GM12878 (cell line): ENCODE results near the gene ALOXE3. TPM values are rescaled to one million over a fixed set of nuclear protein-coding genes. Genes with fewer than 3 reads are reported as not detected.

ENCODE experiments used
- ATAC-seq: fragments of 200-7000 bp; cut with Tn5 transposase; 3 replicates; pipeline ENCODE4 v1.9.1; 2020; ENCODE audit warnings: mild to moderate bottlenecking, moderate library complexity
- BruUV-seq: library from RNA; stranded (reverse); fragments of 400-500 nt; replicated peaks from 2 replicates; lab custom pipeline; 2021; lab: Mats Ljungman, UMichigan
- CTCF ChIA-PET: fragments of 300-600 bp; sonication (Branson Sonifier 250); formaldehyde crosslinking; extraction: SDS; loops from one replicate; lab custom pipeline; 2021; ENCODE audit warnings: inconsistent platforms; lab: Yijun Ruan, JAX
- POLR2A ChIA-PET: fragments of 350-600 bp; formaldehyde crosslinking; extraction: SDS; loops from one replicate; lab custom pipeline; 2021; ENCODE audit warnings: inconsistent platforms; lab: Charles Lee
- RAD21 ChIA-PET: fragments of 300-600 bp; sonication (Branson Sonifier 250); formaldehyde crosslinking; loops from one replicate; lab custom pipeline; 2023; ENCODE audit warnings: antibody characterized with exemption; ENCODE audit not compliant: unreplicated experiment; lab: Charles Lee
- SMC1A ChIA-PET: fragments of 300-600 bp; sonication (Branson Sonifier 250); formaldehyde crosslinking; loops from one replicate; lab custom pipeline; 2023; ENCODE audit not compliant: unreplicated experiment, uncharacterized antibody; lab: Charles Lee
- DNase-seq: peaks from one replicate; pipeline ENCODE4 v3.0.0-alpha.2; 2011; ENCODE audit warnings: low read depth, low spot score
- FAIRE-seq: peaks from 3 replicates; lab custom pipeline; 2011; peaks lifted over from hg19 to GRCh38; lab: Jason Lieb, UNC
- H2AFZ ChIP-seq: 2 replicates; pipeline ENCODE4 v1.6.0; 2011; ENCODE audit warnings: low read depth, low read length, control low read depth; ENCODE audit not compliant: control insufficient read depth
- H3K27ac ChIP-seq: 2 replicates; pipeline ENCODE4 v1.5.1; 2011; ENCODE audit warnings: control low read depth; ENCODE audit not compliant: control insufficient read depth, insufficient read depth
- H3K27me3 ChIP-seq, 2 experiments: replicated peaks in 1 of 2; 2 replicates each; pipeline versions ENCODE4 v1.6.0 to v1.6.1; 2011; ENCODE audit warnings: low read length in 1 of 2; ENCODE audit not compliant: control insufficient read depth in 2 of 2, insufficient read depth in 2 of 2
- H3K36me3 ChIP-seq, 2 experiments: 2 replicates each; pipeline ENCODE4 v1.5.1; 2011; ENCODE audit warnings: low read length in 1 of 2; ENCODE audit not compliant: control insufficient read depth in 2 of 2, insufficient read depth in 2 of 2
- H3K4me1 ChIP-seq: 2 replicates; pipeline ENCODE4 v1.6.1; 2011; ENCODE audit warnings: mild to moderate bottlenecking, low read length, moderate library complexity, mixed read lengths; ENCODE audit not compliant: control insufficient read depth, insufficient read depth
- H3K4me2 ChIP-seq: 2 replicates; pipeline ENCODE4 v1.6.0; 2011; ENCODE audit warnings: control low read depth; ENCODE audit not compliant: control insufficient read depth, insufficient read depth
- H3K4me3 ChIP-seq: fragments of 200-600 bp; sonication (generic); 2 replicates; pipeline ENCODE4 v1.5.1; 2016
- H3K79me2 ChIP-seq: 2 replicates; pipeline ENCODE4 v1.6.0; 2011; ENCODE audit warnings: low read length; ENCODE audit not compliant: control insufficient read depth, insufficient read depth
- H3K9ac ChIP-seq: 2 replicates; pipeline ENCODE4 v1.8.0; 2011; ENCODE audit warnings: low read length, control low read depth, mixed read lengths; ENCODE audit not compliant: control insufficient read depth, insufficient read depth
- H3K9me3 ChIP-seq: replicated peaks from 3 replicates; pipeline ENCODE4 v1.5.1; 2011; ENCODE audit warnings: mild to moderate bottlenecking, low read length; ENCODE audit not compliant: control insufficient read depth, insufficient read depth
- H4K20me1 ChIP-seq: 2 replicates; pipeline ENCODE4 v1.6.0; 2011; ENCODE audit not compliant: control insufficient read depth, insufficient read depth
- MEF2A ChIP-seq: IDR thresholded peaks from 2 replicates; pipeline ENCODE4 v1.6.1; 2011; ENCODE audit warnings: low read depth, mild to moderate bottlenecking, low read length, moderate library complexity; ENCODE audit not compliant: insufficient read depth
- NFIC ChIP-seq: IDR thresholded peaks from 2 replicates; pipeline ENCODE4 v1.6.1; 2012; ENCODE audit warnings: low read depth, mild to moderate bottlenecking, inconsistent platforms, low read length, moderate library complexity
- NFXL1 ChIP-seq: fragments of 450-650 bp; IDR thresholded peaks from 2 replicates; pipeline ENCODE4 v1.6.1; 2017; ENCODE audit warnings: antibody characterized with exemption, mild to moderate bottlenecking, borderline replicate concordance
- RAD21 ChIP-seq: IDR thresholded peaks from 2 replicates; pipeline ENCODE4 v1.6.1; 2011; ENCODE audit warnings: mild to moderate bottlenecking, low read depth, low read length, moderate library complexity; ENCODE audit not compliant: insufficient read depth
- SMAD5 ChIP-seq: IDR thresholded peaks from 2 replicates; pipeline ENCODE4 v1.6.1; 2016; ENCODE audit warnings: antibody characterized with exemption, low read depth
- SPI1 ChIP-seq: IDR thresholded peaks from 2 replicates; pipeline ENCODE4 v1.6.1; 2011; ENCODE audit warnings: low read depth, mild to moderate bottlenecking, low read length, moderate library complexity, borderline replicate concordance; ENCODE audit not compliant: insufficient read depth
- SRF ChIP-seq, 2 experiments: IDR thresholded peaks; 2 replicates each; pipeline ENCODE4 v1.6.1; 2011; ENCODE audit warnings: low read depth in 2 of 2, low read length in 2 of 2, mild to moderate bottlenecking in 1 of 2, moderate library complexity in 1 of 2
- TAF1 ChIP-seq: IDR thresholded peaks from 2 replicates; pipeline ENCODE4 v1.6.1; 2011; ENCODE audit warnings: mild to moderate bottlenecking, low read depth, low read length, borderline replicate concordance
- TCF12 ChIP-seq: IDR thresholded peaks from 2 replicates; pipeline ENCODE4 v1.6.1; 2011; ENCODE audit warnings: low read depth, mild to moderate bottlenecking, low read length
- TCF3 ChIP-seq: IDR thresholded peaks from 2 replicates; pipeline ENCODE4 v1.6.1; 2012; ENCODE audit warnings: low read depth, mild to moderate bottlenecking, low read length, borderline replicate concordance; ENCODE audit not compliant: insufficient read depth
- WGBS: methylation state at CpG from one replicate; pipeline ENCODE4 v1.1.6; 2016; ENCODE audit warnings: low lambda C conversion rate; ENCODE audit not compliant: insufficient replicate concordance, insufficient coverage; ENCODE audit errors: missing lambda C conversion rate; 5-methylcytosine and 5-hydroxymethylcytosine counted together
- in situ Hi-C: fragments of 300-500 bp; cut with MboI; formaldehyde crosslinking; loops from 9 replicates; pipeline ENCODE4 v1.14.3; 2018; ENCODE audit warnings: mixed read lengths
- intact Hi-C: fragments of 100-400 bp; cut with micrococcal nuclease; formaldehyde crosslinking; loops from one replicate; pipeline ENCODE4 v1.14.2; 2022; ENCODE audit not compliant: unreplicated experiment
- polyA plus RNA-seq, 11 experiments: library from polyadenylated mRNA; depleted of rRNA in 4 of 11; unstranded in 6 of 11; stranded (reverse) in 5 of 11; fragments of >200 nt; fragmentation: Nextera tagmentation in 4 of 11; fragmentation: Illumina TruSeq in 1 of 11; extraction: Ambion mirVana in 4 of 11; extraction: Trizol in 1 of 11; gene quantifications; 1 replicate in 1 of 11; 2 replicates in 10 of 11; pipeline versions ENCODE4 v1.2.1 to v1.2.3, GENCODE V29; 2011 to 2016; ENCODE audit warnings: inconsistent platforms in 2 of 11, missing spikeins in 2 of 11, low read depth in 1 of 11
- total RNA-seq, 4 experiments: library from RNA; depleted of rRNA in 3 of 4; stranded (reverse); fragments of >200 nt in 3 of 4; fragmentation: Illumina TruSeq in 1 of 4; extraction: Trizol in 1 of 4; gene quantifications; 2 replicates each; pipeline versions ENCODE4 v1.2.1 to v1.2.3, GENCODE V29; 2013 to 2021
- TF ChIP-seq, protein P1 (sequence below): fragments of 450-650 bp; IDR thresholded peaks from 2 replicates; pipeline ENCODE4 v1.6.1; 2017; ENCODE audit warnings: mild to moderate bottlenecking, moderate library complexity

Gene ALOXE3
- total and polyA plus RNA-seq, 10 of the 15 experiments (the other 5 are each of a cell fraction or from before 2014, with no cell fraction given), result 0.04 TPM; not detected in 9

- RAD21 ChIA-PET, result interaction anchor here (2.1 to 3.0 kb wide), 4 partner anchors 15 to 44 kb away, joined by 8 to 25 read pairs (median 16); partner anchors contain the start of gene ALOXE3
- no peak for ATAC-seq
- no peak overlapping the region for H3K4me2 ChIP-seq
- H3K9me3 ChIP-seq, result no peaks in the 10 kb centered on the region
- no peak for TF ChIP-seq SRF (IDR thresholded peaks at IDR 0.05; ENCODE audit: low read depth in 2 of 2, low read length in 2 of 2)
- no peak for TF ChIP-seq NFIC
- no peak for TF ChIP-seq TCF12
- TF ChIP-seq, all 136 proteins: peak for 0
- WGBS, result 60% methylated on average over 3 of the region's 3 CpGs
- no peak for DNase-seq
- peaks cover 10 to 20% of the 10 kb centered on the region in 2 experiments for H3K27me3 ChIP-seq
- no TSS peak for BruUV-seq
- H4K20me1 ChIP-seq, result no peaks in the 10 kb centered on the region
- no peak overlapping the region for H3K4me3 ChIP-seq
- no peaks in the 10 kb centered on the region for H3K79me2 ChIP-seq
- H3K36me3 ChIP-seq, result no peaks in the 10 kb centered on the region
- in situ Hi-C loops (loop anchor here (5.0 to 10.0 kb wide), 2 partner anchors 37 to 670 kb away; partner anchors contain the start of gene CCDC42), intact Hi-C loops (loop anchor here (10.0 kb wide), 1 partner anchor 670 kb away; the partner anchor contains the start of gene CCDC42)
- ChIA-PET SMC1A (interaction anchor here (1.3 to 4.7 kb wide), 5 partner anchors 14 to 226 kb away, joined by 3 to 37 read pairs (median 7); partner anchors contain the start of gene ALOXE3), CTCF (interaction anchor here (0.6 to 9.4 kb wide), 17 partner anchors 8 to 338 kb away, joined by 3 to 159 read pairs (median 8); partner anchors contain the start of gene ALOXE3), POLR2A (interaction anchor here (0.6 to 1.0 kb wide), 2 partner anchors 13 to 104 kb away, joined by 3 read pairs; no protein-coding TSS in a partner anchor)
- no peak overlapping the region for H3K9ac ChIP-seq
- peaks cover 4% of the 10 kb centered on the region; the same call in 1 of the 2 replicates for H3K4me1 ChIP-seq
- no peak for FAIRE-seq
- H3K27ac ChIP-seq, result no peak overlapping the region
- no peak overlapping the region for H2AFZ ChIP-seq
These were observed 43.2 kb downstream of the ALOXE3 start for GRCh38 chr17:8075081-8075480.

- peaks cover 10 to 20% of the 10 kb centered on the region in 2 experiments for H3K27me3 ChIP-seq
- TF ChIP-seq NFXL1 (no peak), MEF2A (no peak), TCF3 (no peak), SMAD5 (no peak), SPI1 (no peak), RAD21 (no peak), TAF1 (no peak)
- TF ChIP-seq, protein P1, sequence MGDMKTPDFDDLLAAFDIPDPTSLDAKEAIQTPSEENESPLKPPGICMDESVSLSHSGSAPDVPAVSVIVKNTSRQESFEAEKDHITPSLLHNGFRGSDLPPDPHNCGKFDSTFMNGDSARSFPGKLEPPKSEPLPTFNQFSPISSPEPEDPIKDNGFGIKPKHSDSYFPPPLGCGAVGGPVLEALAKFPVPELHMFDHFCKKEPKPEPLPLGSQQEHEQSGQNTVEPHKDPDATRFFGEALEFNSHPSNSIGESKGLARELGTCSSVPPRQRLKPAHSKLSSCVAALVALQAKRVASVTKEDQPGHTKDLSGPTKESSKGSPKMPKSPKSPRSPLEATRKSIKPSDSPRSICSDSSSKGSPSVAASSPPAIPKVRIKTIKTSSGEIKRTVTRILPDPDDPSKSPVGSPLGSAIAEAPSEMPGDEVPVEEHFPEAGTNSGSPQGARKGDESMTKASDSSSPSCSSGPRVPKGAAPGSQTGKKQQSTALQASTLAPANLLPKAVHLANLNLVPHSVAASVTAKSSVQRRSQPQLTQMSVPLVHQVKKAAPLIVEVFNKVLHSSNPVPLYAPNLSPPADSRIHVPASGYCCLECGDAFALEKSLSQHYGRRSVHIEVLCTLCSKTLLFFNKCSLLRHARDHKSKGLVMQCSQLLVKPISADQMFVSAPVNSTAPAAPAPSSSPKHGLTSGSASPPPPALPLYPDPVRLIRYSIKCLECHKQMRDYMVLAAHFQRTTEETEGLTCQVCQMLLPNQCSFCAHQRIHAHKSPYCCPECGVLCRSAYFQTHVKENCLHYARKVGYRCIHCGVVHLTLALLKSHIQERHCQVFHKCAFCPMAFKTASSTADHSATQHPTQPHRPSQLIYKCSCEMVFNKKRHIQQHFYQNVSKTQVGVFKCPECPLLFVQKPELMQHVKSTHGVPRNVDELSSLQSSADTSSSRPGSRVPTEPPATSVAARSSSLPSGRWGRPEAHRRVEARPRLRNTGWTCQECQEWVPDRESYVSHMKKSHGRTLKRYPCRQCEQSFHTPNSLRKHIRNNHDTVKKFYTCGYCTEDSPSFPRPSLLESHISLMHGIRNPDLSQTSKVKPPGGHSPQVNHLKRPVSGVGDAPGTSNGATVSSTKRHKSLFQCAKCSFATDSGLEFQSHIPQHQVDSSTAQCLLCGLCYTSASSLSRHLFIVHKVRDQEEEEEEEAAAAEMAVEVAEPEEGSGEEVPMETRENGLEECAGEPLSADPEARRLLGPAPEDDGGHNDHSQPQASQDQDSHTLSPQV, result no peak
These were observed 43.8 kb downstream of the ALOXE3 start for GRCh38 chr17:8074554-8074953.

More at GRCh38 chr17:8074554-8074953, 43.8 kb downstream of the ALOXE3 start:
- no peaks in the 10 kb centered on the region for H3K9me3 ChIP-seq
- H2AFZ ChIP-seq, result no peak overlapping the region
- peak; percentile 38 for FAIRE-seq
- ATAC-seq, result no peak
- no TSS peak for BruUV-seq
- DNase-seq, result no peak
- intact Hi-C loops (loop anchor here (10.0 kb wide), 1 partner anchor 670 kb away; the partner anchor contains the start of gene CCDC42), in situ Hi-C loops (loop anchor here (10.0 kb wide), 1 partner anchor 670 kb away; the partner anchor contains the start of gene CCDC42)
- ChIA-PET SMC1A (interaction anchor here (0.9 to 4.7 kb wide), 7 partner anchors 14 to 226 kb away, joined by 3 to 37 read pairs (median 5); partner anchors contain the start of gene ALOXE3), POLR2A (interaction anchor here (0.6 to 1.1 kb wide), 4 partner anchors 14 to 104 kb away, joined by 3 to 6 read pairs (median 3); partner anchors contain the start of gene ALOXE3), CTCF (interaction anchor here (0.5 to 9.4 kb wide), 27 partner anchors 9 to 711 kb away, joined by 3 to 159 read pairs (median 5); partner anchors contain the start of gene ALOXE3), RAD21 (interaction anchor here (0.8 to 3.0 kb wide), 7 partner anchors 15 to 113 kb away, joined by 3 to 25 read pairs (median 8); partner anchors contain the start of gene ALOXE3)
- H3K79me2 ChIP-seq, result no peaks in the 10 kb centered on the region
- no peak overlapping the region for H3K4me3 ChIP-seq
- H3K4me1 ChIP-seq, result peaks cover 4% of the 10 kb centered on the region; the same call in 1 of the 2 replicates
- H3K4me2 ChIP-seq, result no peak overlapping the region
- H3K27ac ChIP-seq, result no peak overlapping the region
- no peak overlapping the region for H3K9ac ChIP-seq
- WGBS, result 31% methylated on average over 7 of the region's 7 CpGs
- H3K36me3 ChIP-seq, result no peaks in the 10 kb centered on the region
- no peaks in the 10 kb centered on the region for H4K20me1 ChIP-seq
